ENCODE measurements around the gene KRT3.

Gene KRT3

GRCh38 chr12:52813203-52813819, 17.4 kb upstream of the KRT3 start:
- no peak for DNase-seq

- DNase-seq: no peak
Observed at GRCh38 chr12:52812749-52813148, 16.8 kb upstream of the KRT3 start.

- DNase-seq: no peak
Observed at GRCh38 chr12:52812073-52812400, 16.1 kb upstream of the KRT3 start.

- DNase-seq: no peak
Observed at GRCh38 chr12:52811191-52812072, 15.5 kb upstream of the KRT3 start.

GRCh38 chr12:52810554-52810953, 14.6 kb upstream of the KRT3 start:
- no peak for DNase-seq

GRCh38 chr12:52809166-52809565, 13.2 kb upstream of the KRT3 start:
- DNase-seq: no peak

- no peak for DNase-seq
Observed at GRCh38 chr12:52808573-52809160, 12.8 kb upstream of the KRT3 start.

- no peak for DNase-seq
Observed at GRCh38 chr12:52807544-52808470, 11.9 kb upstream of the KRT3 start.

- DNase-seq: no peak
Observed at GRCh38 chr12:52806821-52807543, 11.1 kb upstream of the KRT3 start.

GRCh38 chr12:52806169-52806811, 10.4 kb upstream of the KRT3 start:
- DNase-seq: no peak

GRCh38 chr12:52805739-52806138, 9.8 kb upstream of the KRT3 start:
- DNase-seq: no peak

GRCh38 chr12:52805000-52805399, 9.1 kb upstream of the KRT3 start:
- no peak for DNase-seq

- no peak for DNase-seq
Observed at GRCh38 chr12:52802442-52802841, 6.5 kb upstream of the KRT3 start.

- no peak for DNase-seq
Observed at GRCh38 chr12:52801773-52802172, 5.9 kb upstream of the KRT3 start.

GRCh38 chr12:52800259-52800917, 4.5 kb upstream of the KRT3 start:
- no peak for DNase-seq

- DNase-seq: no peak
Observed at GRCh38 chr12:52799505-52800211, 3.7 kb upstream of the KRT3 start.

GRCh38 chr12:52798671-52799504, 3.0 kb upstream of the KRT3 start:
- DNase-seq: no peak

- no peak for DNase-seq
Observed at GRCh38 chr12:52798003-52798670, 2.2 kb upstream of the KRT3 start.

GRCh38 chr12:52797529-52797894, 1.6 kb upstream of the KRT3 start:
- no peak for DNase-seq
